GM19452 (cell line): ENCODE data around the gene GFRAL.

Experiments
- ATAC-seq: cut with Tn5 transposase; IDR thresholded peaks from one replicate; pipeline ENCODE4 v1.9.1; 2021; ENCODE audit not compliant: unreplicated experiment

The GFRAL gene

DNA sequence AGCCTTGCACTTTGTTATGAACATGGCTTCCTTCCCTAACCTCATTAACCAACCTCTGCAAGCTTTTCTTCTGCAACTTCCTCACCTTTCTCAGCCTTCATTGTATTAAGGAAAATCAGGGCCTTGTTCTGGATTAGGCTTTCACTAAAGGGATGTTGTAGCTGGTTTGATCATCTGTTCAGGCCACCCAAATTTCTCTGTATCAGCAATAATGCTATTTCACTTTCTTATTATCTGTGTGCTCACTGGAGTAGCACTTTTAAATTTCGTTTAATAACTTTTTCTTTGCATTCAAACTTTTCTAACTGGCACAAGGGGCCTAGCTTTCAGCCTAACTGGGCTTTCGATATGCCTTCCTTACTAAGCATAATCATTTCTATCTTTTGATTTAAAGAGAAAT, 96.7 kb downstream of the GFRAL start:
- ATAC-seq: no peak

DNA sequence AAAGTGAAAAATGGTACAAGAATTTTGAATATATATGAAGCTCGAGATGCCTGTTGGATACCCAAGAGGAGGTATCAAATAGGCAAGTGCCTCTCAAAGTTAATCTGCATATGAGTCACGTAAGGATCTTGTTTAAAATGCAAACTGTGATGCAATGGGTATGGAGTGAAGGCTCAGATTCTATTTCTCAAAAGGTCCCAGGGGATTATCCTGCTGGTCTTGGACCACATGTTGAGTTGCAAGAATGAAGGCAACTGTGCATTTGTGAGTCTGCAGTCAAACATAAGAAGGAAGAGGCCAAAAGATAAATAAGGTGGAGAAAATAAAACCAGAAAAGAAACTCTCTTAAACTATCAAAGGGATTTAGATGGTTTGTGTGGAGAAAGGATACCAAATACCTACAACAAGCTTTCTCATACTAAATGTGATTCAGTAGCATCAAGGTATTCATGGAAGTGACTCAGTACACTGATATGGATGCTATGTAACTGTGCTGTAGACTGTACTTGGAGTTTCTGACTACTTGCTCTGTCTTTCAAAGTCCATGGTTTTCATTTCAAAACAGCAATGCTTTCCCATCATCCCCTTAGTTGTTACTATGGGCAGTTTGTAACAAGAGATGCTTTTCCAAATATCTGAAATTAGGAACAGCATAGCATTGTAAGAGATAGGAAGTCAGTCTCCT, 106.3 kb downstream of the GFRAL start:
- ATAC-seq: no peak

DNA sequence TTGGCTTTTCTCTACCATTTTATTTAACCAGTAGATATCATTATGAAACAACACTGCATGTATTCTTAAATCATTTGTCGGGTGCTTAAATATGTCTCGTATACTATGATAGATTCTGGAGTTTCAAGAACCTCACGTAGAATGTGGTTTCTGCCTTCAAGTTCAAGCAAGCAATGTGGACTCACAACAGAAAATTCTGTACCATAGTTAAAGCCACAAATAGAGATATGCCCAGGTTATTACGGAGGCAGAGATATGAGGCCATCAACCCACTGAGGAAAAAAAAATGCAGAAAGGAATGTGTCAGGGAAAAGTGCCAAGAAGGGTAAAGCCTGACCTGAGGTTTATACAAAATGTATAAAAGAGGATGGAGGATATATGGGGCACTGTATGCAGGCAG, 109.9 kb downstream of the GFRAL start:
- ATAC-seq: no peak

DNA sequence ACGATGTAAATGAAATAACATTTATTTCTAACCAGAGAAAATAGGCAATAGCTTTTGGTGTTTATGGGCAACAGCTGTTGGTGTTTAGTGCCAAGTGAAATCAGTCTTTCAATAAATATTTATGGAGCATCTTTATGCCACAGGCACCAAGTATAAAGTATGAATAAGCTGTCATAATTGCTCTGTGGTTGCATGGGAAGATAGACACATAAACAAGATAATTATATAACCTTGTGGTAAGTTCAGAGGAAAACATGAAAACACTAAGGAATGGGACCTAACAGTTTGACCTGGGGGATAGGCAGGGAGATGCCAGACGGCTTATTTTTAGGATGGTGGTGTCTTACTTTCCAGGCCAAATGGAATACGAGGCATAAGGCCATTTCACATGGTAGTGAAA, 110.9 kb downstream of the GFRAL start:
- ATAC-seq: no peak

DNA sequence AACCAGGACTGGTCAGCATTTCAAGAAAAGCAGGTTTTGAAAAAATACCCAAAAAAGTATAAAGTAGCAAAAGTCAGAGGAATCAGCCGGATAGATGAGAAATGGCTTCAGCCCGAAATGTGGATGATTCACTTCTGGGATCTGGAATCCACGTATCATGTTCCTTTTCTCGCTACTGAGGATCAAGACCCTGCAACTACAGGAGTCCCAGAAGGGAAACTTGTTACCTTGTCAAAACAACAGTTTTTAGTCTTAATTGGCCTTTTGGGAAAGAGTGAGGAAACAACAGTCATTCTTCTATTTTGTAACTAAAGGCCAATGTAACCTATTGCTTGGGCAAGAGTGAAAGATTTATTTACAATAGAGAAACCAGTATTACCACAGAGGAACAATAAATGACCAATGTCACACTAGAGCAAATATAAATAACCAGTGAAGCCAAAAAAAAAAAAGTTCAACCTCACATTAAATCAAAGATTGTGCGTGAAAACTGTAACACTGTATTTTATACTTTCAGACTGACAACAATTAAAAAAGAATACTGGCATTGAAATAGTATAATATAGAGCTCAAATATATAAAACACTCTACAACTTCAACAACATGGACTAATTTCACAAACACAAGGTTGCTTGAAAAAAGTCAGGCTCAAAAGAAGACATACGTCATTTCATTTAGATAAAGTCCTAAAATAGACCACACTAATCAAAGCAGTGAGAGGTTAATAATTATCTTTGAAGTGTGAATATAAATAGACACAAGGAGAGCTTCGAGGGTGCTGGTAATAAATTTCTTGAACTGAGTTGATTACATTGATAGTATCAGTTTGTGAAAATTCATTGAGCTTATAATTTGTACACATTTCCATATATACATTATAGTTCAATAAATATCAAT, 116.2 kb downstream of the GFRAL start:
- ATAC-seq: no peak

DNA sequence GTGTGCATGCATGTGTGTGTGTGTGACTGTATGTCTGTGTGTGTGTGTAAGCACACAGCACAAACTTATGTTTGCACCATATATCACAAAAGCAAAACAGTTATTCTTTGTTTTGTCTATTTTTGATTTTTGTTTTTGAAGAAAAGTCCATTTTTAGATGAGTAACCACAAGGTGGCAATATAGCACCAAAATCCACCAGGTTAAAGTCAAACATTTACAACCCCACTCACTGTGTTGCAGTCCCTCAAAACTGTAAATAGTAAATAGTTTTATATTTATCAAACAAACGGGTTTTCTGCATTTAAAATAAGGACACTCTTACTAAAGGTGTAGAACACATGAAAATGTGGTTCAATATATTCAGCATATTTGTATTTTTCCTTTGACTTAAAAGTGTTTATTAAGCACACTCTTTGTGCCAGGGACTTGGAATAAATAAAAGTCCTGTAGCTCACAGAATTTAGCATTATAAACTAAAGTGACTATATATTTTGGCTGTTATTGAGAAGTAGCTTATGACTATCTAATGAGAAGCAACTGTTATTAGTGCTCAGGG, 118.5 kb downstream of the GFRAL start:
- no peak for ATAC-seq

DNA sequence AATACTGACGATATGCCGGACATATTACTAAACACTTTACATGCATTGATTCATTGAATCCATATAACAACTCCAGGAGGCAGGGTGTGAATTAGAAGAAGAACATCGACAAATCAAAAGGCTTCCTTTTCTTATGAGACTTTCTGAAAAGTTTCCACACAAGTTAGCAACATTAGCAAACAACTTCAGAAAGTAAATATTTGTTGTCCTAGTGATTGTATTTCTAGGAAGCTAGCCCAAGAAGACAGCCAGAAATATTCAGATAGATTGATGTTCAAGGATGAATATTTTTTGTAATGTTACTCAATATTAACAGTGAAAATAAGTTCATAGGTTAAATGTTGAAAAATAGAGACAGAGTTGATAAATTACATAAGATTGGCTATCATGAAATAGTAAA, 120.6 kb downstream of the GFRAL start:
- no peak for ATAC-seq

DNA sequence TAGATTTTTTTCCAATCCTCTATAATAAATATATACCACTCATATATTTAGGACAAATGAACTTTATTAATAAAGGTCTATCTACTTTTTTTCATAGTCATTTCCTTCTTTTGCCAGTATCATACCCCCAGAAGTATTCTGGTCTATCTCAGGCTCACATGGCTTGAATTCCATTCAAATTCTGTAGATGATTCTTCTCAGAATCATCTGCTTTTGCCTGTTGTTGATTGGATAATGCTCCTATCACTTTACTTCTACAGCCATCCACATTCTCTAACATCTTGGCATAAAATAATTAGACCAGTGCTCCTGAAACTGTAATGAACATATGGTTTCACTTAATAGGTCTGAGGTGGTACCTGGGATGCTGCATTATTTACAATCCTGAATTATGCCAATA, 121.2 kb downstream of the GFRAL start:
- ATAC-seq: no peak

DNA sequence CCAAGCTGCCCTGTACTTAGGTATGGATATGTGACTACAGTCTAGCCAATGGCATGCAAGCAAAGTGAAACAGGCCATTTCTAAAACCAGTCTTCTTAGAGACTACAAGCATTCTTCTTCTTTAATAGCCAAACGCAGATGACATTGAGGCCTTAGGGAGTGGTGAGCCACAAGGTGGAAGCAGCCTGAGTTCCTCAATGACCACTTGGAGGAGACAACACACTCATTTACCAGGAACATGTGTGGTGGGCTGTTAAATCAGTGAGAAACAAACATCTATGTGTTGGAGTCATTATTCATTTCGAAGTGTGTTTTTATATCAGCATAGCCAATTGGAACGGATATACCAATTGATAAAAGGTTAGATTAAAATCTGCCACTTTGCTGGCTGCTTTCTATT, 122.0 kb downstream of the GFRAL start:
- ATAC-seq: no peak

DNA sequence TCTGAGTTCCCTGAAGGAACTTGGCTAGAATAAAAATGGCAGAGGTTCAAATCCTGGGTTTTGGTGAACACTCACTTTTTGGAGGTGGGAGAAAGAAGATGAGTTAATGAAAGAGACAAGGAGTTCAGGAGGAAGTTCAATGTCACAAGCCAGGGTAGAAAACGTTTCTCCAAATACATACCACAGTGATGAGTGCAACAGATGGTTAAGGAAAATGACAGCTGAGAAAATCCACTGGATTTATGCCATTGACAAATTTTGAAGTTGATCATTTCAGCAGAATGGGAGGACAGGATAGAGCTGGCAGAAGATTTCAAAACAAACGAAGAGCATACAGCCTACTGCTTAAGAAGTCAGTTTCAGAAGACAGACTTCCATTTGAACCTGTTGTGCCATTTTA, 122.7 kb downstream of the GFRAL start:
- no peak for ATAC-seq
